WERI-Rb-1 (cell line): ENCODE results near the gene DCP2.

Experiments used
- DNase-seq: peaks from one replicate; pipeline ENCODE4 v3.0.0-alpha.2; 2020
- H3K27ac ChIP-seq: fragments of 250-450 bp; sonication (Bioruptor Pico); 2 replicates; pipeline ENCODE4 v1.5.1; 2020; ENCODE audit warnings: mild to moderate bottlenecking, moderate library complexity
- H3K27me3 ChIP-seq: fragments of 250-450 bp; sonication (Bioruptor Pico); 2 replicates; pipeline ENCODE4 v1.5.1; 2021; ENCODE audit warnings: mild to moderate bottlenecking, low read depth, moderate library complexity; ENCODE audit not compliant: insufficient read depth, severe bottlenecking
- H3K36me3 ChIP-seq: fragments of 250-450 bp; sonication (Bioruptor Pico); 2 replicates; pipeline ENCODE4 v1.5.1; 2020; ENCODE audit warnings: mild to moderate bottlenecking, moderate library complexity
- H3K4me3 ChIP-seq: 2 replicates; pipeline ENCODE4 v1.5.1; 2011; ENCODE audit warnings: low read depth, mild to moderate bottlenecking, control low read depth, low read length
- H3K9me3 ChIP-seq: fragments of 250-450 bp; sonication (Bioruptor Pico); 2 replicates; pipeline ENCODE4 v1.5.1; 2021; ENCODE audit warnings: mild to moderate bottlenecking, moderate library complexity; ENCODE audit not compliant: severe bottlenecking
- TF ChIP-seq, protein P1 (sequence below): IDR thresholded peaks from 2 replicates; pipeline ENCODE4 v1.5.1; 2011; ENCODE audit warnings: low read depth, mild to moderate bottlenecking, control low read depth, inconsistent platforms, low read length

The DCP2 gene

GRCh38 chr5:112979723-112980122, 3.1 kb downstream of the DCP2 start:
- H3K27me3 ChIP-seq = no peaks in the 10 kb centered on the region
- TF ChIP-seq, protein P1, sequence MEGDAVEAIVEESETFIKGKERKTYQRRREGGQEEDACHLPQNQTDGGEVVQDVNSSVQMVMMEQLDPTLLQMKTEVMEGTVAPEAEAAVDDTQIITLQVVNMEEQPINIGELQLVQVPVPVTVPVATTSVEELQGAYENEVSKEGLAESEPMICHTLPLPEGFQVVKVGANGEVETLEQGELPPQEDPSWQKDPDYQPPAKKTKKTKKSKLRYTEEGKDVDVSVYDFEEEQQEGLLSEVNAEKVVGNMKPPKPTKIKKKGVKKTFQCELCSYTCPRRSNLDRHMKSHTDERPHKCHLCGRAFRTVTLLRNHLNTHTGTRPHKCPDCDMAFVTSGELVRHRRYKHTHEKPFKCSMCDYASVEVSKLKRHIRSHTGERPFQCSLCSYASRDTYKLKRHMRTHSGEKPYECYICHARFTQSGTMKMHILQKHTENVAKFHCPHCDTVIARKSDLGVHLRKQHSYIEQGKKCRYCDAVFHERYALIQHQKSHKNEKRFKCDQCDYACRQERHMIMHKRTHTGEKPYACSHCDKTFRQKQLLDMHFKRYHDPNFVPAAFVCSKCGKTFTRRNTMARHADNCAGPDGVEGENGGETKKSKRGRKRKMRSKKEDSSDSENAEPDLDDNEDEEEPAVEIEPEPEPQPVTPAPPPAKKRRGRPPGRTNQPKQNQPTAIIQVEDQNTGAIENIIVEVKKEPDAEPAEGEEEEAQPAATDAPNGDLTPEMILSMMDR = no peak
- H3K9me3 ChIP-seq = no peaks in the 10 kb centered on the region
- peaks cover 34% of the 10 kb centered on the region for H3K36me3 ChIP-seq
- H3K27ac ChIP-seq = 0 out of 2 replicates have a peak overlapping the region, but pooled peaks have one; percentile 7
- no peak overlapping the region for H3K4me3 ChIP-seq
- DNase-seq = no peak

DNA sequence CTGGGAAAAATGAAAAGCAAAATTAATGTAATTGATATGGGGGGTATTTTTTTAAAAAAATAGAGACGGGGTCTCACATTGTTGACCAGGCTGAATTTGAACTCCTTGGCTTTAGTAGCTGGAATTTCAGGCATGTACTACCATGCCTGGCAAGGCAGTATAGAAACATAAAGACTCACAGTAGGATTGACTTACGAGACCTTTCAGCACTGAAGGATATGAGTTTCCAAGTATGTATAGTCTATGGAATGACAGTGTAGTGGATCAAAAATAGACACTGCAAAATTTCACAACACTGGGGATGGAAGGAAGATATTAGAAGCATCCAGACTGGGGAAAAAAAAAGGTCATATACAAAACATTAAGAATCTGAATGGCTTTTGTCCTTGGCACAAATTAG, 6.8 kb downstream of the DCP2 start:
- peaks cover 34% of the 10 kb centered on the region for H3K36me3 ChIP-seq
- TF ChIP-seq, protein P1 = no peak
- H3K27ac ChIP-seq = no peak overlapping the region
- H3K9me3 ChIP-seq = no peaks in the 10 kb centered on the region
- DNase-seq = no peak
- H3K4me3 ChIP-seq = no peak overlapping the region
- no peaks in the 10 kb centered on the region for H3K27me3 ChIP-seq

DNA sequence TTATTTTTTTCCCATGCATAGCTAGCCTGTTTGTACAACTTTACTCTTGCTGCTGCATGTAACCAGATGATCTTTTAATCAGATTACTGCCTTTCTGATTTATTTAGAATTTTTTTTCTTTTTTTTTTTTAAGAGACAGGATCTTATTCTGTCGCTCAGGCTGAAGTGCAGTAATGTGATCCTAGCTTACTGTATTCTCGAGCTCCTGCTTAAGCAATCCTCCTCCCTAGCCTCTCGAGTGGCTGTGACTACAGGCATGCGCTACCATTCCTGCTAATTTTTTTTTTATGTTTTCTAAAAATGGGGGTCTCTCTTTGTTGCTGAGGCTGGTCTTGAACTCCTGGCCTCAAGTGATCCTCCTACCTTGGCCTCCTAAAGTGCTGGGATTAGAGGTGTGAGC, 9.6 kb downstream of the DCP2 start:
- Histone ChIP-seq H3K9me3 (no peaks in the 10 kb centered on the region), H3K4me3 (no peak overlapping the region), H3K27me3 (no peaks in the 10 kb centered on the region), H3K36me3 (peaks cover 29% of the 10 kb centered on the region), H3K27ac (peak overlapping the region; percentile 50)
- TF ChIP-seq, protein P1 = no peak
- DNase-seq = peak; percentile 44

GRCh38 chr5:112995764-112996618, 19.4 kb downstream of the DCP2 start:
- peaks cover 49% of the 10 kb centered on the region for H3K36me3 ChIP-seq
- DNase-seq = peak; percentile 72
- no peaks in the 10 kb centered on the region for H3K27me3 ChIP-seq
- no peak overlapping the region for H3K4me3 ChIP-seq
- TF ChIP-seq, protein P1 = peak; percentile 68
- no peaks in the 10 kb centered on the region for H3K9me3 ChIP-seq
- H3K27ac ChIP-seq = no peak overlapping the region

GRCh38 chr5:112996830-112997374, 20.3 kb downstream of the DCP2 start:
- TF ChIP-seq, protein P1 = no peak
- Histone ChIP-seq H3K4me3 (no peak overlapping the region), H3K9me3 (no peaks in the 10 kb centered on the region), H3K27ac (no peak overlapping the region), H3K27me3 (no peaks in the 10 kb centered on the region), H3K36me3 (peaks cover 58% of the 10 kb centered on the region)
- no peak for DNase-seq

DNA sequence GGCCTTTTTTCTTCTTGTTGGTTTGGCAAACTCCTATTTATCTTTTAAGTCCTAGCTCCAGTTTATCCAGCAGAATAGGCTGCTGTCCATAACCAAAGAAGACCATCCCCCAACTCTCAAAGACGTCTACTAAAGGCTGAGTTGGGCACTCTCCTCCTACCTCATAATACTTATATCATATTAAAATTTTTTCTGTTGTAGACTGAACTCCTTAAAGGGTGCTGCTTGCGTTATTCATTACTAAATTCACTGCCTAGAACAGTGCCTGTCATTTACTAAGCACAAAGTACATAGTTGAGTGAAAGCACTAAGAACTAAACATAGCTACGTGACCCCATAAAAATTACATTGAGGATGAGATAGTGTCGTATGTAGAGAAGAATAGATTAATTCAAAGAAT, 21.7 kb downstream of the DCP2 start:
- Histone ChIP-seq H3K4me3 (no peak overlapping the region), H3K36me3 (peaks cover 64% of the 10 kb centered on the region), H3K27me3 (no peaks in the 10 kb centered on the region), H3K9me3 (no peaks in the 10 kb centered on the region), H3K27ac (no peak overlapping the region)
- TF ChIP-seq, protein P1 = no peak
- DNase-seq = no peak
